HPDE6-E6E7 (cell line): ENCODE measurements around the gene NHSL1.

Source experiments
- DNase-seq: peaks from one replicate; pipeline ENCODE4 v3.0.0; 2011; ENCODE audit warnings: missing footprints; ENCODE audit errors: extremely low spot score

Gene NHSL1

DNA sequence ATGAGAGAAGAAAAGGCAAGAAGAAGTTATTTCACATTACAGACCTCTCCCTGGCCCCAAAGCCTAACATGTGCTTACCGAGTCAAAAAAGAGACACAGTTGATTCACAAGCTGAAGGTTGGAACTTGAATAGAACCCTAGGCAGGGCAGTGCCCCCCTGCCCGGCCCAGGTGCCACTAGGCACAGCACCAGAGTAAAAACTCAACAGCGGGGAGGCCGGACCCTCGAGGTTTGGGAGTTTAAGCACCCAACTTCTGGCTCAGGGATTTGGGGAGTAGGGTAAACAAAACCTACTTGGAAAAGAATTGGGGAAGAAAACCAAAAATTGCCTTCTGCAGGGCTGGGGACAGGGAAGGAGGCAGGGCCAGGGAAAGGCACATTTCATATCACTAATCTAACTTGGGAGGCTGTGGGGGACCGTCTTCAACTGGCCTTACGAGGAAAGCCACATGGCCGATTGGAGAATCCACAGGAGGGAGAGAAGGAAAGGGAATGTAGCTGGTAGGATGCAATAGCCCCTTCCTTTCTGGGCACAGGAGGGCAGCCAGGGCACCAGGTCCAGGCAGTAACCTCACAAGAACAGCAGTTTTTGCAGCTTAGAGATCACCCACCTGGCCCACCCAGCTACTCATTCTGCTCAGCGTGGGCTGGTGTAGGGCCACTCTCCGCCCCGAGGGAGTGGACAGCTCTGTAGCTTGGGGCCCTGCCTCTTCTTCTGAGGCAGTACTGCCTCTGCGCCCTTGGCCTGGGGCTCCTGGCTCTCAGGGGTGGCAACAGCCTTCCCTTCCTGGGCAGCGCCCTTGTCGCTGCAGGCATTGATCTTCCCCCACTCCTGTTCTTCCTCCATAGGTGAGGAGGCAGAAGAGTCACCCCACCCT lies 97.1 kb downstream of the NHSL1 start:
- DNase-seq, result no peak

- no peak for DNase-seq
These were observed 99.0 kb downstream of the NHSL1 start for GRCh38 chr6:138400326-138400725.

DNA sequence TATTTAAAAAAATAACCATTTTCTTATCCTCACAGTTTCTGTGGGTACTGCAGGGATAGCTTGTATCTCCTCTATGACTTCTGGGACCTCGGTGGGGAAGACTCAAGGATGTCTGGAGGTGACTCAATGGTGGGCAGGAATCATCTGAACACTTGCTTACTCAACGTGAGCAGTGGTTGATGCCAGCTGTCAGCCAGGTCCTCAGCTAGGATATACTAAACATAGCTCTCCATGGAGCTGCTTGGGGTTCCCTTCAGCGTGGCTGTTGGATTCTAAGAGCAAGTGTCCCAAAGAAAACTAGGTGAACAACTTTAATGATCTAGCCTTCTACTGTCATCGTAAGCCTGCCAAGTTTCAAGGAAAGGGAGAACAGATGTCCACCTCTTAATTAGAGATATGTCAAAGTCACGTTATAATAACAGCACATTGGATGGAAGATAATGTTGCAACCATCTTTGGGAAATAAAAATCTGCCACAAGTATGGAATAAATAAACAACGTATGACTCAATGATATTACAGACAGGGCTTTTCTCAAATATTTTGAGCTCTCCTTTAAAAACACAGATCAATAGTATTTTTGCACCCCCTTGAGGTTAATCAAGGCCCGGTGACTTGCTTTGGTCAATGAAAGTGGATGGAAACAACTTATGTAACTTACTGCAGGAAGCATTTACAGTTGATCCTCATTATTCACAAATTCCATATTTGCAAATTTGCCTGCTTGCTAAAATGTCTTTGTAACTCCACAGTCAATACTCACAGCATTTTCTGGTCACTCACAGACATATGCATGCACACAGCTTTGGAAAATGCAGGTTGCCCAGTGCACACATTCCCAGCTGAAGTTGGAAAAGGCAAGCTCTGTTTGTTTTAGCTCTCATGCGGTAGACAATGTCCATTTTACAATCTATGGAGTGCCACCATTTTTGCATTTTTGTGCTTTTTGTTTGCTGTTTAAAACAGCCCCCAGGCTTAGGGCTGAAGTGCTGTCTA lies 101.9 kb downstream of the NHSL1 start:
- DNase-seq, result no peak

GRCh38 chr6:138396709-138397108 lies 102.6 kb downstream of the NHSL1 start:
- DNase-seq, result no peak

- DNase-seq, result no peak
These were observed 105.2 kb downstream of the NHSL1 start for GRCh38 chr6:138393871-138394783.

GRCh38 chr6:138389551-138389950 lies 109.7 kb downstream of the NHSL1 start:
- DNase-seq, result no peak

DNA sequence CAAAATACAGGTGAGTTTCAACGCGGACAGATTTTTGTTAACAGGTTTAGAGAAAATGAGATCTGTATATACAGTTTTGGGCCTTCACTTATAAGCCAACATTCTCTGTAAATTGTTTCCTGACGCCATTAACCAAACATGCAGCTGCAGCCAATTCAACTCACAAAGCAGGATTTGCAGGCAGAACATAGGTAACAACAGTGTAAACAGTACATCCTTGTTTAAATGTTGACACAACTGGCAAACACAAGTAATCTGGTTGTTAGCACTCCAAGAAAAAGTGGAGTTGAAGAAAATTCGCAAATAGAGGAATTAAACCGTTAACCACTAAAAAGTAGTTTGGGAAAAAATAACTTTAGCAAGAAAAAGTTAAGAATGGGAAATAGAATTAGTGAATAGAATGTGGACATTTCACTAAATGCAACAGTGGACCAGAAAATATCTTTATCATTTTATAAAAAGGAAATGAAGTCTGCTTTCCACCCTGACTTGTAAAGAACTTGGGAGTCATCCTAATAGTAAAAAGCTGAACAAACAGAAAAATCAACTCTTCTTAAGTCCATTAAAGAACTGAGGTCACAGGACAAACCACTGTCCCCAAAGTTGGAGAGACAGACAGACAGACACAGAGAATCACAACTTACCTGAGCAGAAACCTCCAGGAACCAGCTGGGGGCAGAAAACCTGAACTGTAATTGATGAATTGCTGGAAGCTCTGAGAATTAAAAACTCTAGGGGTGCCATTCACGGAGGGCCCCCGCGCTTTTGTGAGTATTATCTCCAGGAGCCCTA lies 111.5 kb downstream of the NHSL1 start:
- DNase-seq, result no peak

- no peak for DNase-seq
These were observed 112.4 kb downstream of the NHSL1 start for GRCh38 chr6:138386897-138387296.

GRCh38 chr6:138383776-138384175 lies 115.5 kb downstream of the NHSL1 start:
- DNase-seq, result no peak

DNA sequence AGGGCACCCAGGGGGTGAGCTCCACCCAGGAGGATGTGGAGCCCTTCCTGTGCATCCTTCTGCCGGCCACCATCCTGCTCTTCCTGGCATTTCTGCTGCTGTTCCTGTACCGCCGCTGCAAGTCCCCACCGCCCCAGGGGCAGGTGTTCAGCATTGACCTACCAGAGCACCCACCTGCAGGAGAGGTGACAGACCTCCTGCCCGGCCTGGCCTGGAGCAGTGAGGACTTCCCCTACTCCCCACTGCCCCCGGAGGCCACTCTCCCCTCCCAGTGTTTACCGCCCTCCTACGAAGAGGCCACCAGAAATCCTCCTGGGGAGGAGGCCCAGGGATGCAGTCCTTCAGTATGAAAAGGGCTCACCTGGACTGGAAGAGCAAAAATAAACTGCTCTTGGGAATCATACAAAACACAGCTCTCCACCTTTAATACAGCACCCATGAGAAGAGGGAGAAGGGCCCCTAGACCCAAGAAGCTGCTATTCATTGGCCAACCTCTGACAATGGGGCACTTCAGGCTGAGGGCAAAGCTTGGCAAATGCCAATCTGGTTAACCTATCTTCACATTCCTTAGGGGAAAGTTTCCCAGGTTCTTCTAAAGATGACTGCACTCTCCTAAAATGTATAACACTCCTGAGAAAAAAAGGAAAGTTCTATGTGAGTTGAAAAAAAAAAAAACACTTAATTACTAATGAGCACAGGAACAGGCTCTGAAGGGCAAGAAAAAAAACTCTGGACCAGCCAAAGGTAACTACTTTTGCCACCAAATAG lies 116.6 kb downstream of the NHSL1 start:
- no peak for DNase-seq

DNA sequence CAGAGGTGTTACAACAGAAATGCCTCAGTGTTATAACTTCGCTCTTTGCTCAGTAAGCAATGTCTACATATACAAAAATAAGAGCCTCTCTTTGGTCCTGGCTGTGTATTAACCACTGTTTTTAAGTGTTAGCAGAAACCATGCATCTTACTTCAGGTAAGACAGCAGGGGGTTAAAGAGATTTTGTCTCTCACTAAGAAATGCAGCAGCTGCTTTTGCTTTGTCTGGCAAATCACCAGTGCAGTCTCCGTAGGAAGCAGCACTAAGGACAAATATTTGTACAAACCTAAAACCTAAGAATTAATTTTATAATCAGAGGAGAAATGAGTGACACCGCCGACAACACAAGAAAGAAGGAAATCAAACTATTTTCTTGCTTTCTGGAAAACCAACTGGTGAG lies 120.8 kb downstream of the NHSL1 start:
- DNase-seq, result no peak

GRCh38 chr6:138377844-138378243 lies 121.5 kb downstream of the NHSL1 start, which contains the start of gene SMIM28:
SMIM28 (plus strand) TSS chr6:138377905; CDS start chr6:138378073, 168 bp downstream.
- DNase-seq, result no peak

- no peak for DNase-seq
These were observed 122.3 kb downstream of the NHSL1 start for GRCh38 chr6:138377042-138377441.

DNA sequence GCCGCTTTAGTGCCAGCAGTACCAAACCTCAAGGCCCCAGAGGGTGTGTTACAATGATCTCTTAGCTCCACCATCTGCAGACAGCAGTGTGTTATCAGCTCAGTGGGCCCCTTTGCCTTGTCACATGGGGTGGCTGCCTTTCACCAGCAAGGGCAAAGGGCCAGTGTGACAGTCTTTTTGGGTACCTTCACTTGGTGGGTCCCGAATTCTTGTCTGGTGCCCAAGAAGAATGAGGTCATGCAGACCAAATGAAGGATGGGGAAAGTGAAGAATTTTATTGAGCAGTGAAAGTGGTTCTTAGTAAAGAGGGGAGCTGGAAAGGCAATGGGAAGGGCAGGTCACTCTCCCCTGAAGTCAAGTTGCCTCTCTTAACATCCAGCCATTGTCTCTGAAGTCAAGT lies 124.5 kb downstream of the NHSL1 start:
- no peak for DNase-seq

DNA sequence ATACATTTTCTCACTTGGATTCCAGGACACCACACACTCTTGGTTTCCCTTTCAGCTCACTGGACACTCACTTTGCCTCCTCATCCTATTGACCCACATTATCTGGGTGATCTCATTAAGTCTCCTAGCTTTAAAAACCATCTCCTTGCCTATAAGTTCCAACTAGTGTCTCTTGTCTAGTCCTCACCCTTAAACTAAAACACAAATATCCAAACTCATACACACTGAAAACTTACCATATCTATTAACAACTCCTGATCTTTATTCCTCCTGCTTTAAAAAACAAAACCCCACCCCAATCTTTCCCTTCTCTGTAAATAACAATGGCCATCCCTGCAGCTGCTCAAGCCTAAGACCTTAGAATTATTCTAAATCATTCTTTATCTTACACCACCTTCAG lies 125.1 kb downstream of the NHSL1 start:
- DNase-seq, result no peak

GRCh38 chr6:138372711-138373463 lies 126.4 kb downstream of the NHSL1 start:
- DNase-seq, result no peak
